Epithelial cell of proximal tubule (primary cell): ENCODE results near the gene TTC28. TPM values are rescaled to one million over a fixed set of nuclear protein-coding genes. Genes with fewer than 3 reads are reported as not detected.

Experiments used
- DNase-seq: peaks from one replicate; pipeline ENCODE4 v3.0.0-alpha.2; 2011; ENCODE audit warnings: low read depth
- H3K4me3 ChIP-seq: 2 replicates; pipeline ENCODE4 v1.5.1; 2011; ENCODE audit warnings: low read depth, mild to moderate bottlenecking, low read length
- total RNA-seq: library from RNA; depleted of rRNA; stranded (reverse); fragments of >200 nt; gene quantifications from 2 replicates; pipeline ENCODE4 v1.2.3, GENCODE V29; 2015
- TF ChIP-seq, protein P1 (sequence below): conservative IDR thresholded peaks from 2 replicates; pipeline ENCODE4 v1.5.1; 2012; ENCODE audit warnings: low read depth, mild to moderate bottlenecking, low read length

Gene TTC28
- total RNA-seq, 1 donor from 2014 or later, result 3.7 TPM

DNA sequence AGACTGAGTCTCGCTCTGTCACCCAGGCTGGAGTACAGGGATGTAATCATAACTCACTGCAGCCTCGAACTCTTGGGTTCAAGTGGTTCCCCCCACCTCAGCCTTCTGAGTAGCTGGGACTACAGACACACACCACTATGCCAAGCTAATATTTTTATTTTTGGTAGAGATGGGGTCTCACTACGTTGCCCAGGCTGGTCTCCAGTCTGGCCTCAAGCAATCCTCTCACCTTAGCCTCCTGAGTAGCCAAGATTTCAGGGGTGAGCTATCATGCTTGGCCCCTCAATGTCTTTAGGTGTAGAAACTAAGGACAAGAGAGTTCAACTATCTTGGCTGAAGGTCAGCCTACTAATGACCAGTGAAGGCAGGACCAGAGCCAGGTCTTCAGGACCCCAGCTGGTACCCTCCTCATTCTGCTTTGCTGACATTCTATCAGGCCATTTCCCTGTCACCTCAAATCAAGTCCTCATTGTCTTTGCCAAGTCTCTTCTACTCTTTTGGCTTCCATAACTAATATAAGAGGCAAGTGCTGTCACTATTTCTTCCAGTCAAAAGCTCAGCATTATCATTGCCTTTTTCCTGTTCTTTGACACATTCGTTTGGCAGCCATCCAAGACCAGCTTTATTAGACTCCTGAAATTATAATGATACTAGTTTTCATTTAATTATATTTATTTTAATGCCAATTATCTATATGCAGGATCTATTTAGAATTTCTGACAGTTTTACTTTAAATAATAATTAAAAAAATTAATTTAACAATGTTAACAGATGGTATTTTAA lies 496.4 kb downstream of the TTC28 start:
- TF ChIP-seq, protein P1, sequence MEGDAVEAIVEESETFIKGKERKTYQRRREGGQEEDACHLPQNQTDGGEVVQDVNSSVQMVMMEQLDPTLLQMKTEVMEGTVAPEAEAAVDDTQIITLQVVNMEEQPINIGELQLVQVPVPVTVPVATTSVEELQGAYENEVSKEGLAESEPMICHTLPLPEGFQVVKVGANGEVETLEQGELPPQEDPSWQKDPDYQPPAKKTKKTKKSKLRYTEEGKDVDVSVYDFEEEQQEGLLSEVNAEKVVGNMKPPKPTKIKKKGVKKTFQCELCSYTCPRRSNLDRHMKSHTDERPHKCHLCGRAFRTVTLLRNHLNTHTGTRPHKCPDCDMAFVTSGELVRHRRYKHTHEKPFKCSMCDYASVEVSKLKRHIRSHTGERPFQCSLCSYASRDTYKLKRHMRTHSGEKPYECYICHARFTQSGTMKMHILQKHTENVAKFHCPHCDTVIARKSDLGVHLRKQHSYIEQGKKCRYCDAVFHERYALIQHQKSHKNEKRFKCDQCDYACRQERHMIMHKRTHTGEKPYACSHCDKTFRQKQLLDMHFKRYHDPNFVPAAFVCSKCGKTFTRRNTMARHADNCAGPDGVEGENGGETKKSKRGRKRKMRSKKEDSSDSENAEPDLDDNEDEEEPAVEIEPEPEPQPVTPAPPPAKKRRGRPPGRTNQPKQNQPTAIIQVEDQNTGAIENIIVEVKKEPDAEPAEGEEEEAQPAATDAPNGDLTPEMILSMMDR, result no peak

DNA sequence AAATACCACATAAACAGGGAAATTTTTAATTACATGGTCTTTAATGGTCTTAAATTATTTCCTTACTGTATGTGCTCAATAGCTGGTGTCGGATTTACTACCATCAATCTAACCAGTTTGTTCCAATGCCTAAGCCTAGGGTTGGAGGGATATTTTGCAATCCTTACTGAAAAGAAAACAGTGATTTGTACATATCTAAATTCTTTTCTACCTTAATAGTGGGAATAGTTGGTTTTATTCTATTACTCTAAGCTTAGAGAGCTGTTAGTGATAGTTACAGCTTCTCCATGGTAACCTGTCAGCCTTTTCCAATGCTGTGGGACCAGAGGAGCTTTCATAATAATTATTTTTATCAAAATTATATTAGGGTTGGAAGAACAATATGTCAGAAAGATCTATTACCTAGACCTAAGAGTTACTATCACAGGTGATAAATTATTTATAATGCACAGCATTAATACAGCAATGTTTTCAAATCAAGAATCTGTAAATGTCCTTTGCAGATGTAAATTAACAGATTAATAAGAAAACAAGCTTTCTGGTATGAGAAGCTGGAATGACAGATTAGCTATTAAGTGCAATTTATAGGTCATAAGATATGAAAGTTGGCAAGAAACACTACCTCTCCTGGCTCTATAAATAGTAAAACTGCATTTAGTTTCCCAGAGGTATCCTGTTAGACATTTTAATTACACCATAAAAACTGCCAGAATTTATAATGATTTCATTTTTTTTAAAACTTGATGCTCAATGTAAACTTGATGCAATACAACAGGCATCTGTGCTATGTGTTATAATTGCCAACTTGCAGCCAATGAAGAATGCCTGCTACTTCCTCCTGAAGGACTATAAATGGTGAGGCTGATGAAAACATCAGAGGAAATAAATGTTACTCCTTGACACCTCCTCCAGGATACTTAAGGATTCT lies 498.6 kb downstream of the TTC28 start:
- TF ChIP-seq, protein P1, result no peak
- DNase-seq, result no peak
- no peak overlapping the region for H3K4me3 ChIP-seq

More for the DNA sequence above, 496.4 kb downstream of the TTC28 start:
- H3K4me3 ChIP-seq, result no peak overlapping the region
- no peak for DNase-seq

- TF ChIP-seq, protein P1, result no peak
- H3K4me3 ChIP-seq, result no peak overlapping the region
- DNase-seq, result no peak
These were observed 500.2 kb downstream of the TTC28 start for GRCh38 chr22:28179392-28179791.

DNA sequence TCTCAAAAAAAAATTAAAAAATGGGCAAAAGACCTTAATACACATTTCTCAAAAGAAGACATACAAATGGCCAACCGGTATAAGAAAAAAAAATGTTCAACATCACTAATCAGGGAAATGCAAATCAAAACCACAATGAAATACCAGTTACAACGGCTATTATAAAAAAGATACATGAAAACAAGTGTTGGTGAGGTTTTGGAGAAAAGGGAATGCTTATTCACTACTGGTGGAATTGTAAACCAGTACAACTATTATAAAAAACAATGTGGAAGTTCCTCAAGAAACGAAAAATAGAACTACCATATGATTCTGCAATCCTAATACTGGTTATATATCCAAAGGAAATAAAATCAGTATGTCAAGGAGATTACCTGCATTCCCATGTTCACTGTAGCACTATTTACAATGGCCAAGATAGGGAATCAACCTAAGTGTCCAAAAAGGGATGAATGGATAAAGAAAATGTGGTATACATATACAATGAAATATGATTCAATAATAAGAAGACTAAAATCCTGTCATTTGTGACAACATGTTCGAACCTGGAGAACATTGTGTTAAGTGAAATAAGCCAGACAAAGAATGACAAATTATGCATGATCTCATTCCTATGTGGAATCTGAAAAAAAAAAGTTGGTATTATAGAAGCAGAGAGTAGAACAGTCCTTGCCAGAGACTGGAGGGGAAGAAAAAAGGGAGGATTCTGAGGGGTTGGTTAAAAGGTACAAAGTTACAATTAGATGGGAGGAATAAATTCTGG lies 503.7 kb downstream of the TTC28 start:
- TF ChIP-seq, protein P1, result no peak
- H3K4me3 ChIP-seq, result no peak overlapping the region
- DNase-seq, result no peak

- no peak for DNase-seq
- H3K4me3 ChIP-seq, result no peak overlapping the region
- TF ChIP-seq, protein P1, result no peak
These were observed 505.1 kb downstream of the TTC28 start for GRCh38 chr22:28174509-28174908.

GRCh38 chr22:28172892-28173670 lies 506.6 kb downstream of the TTC28 start:
- no peak overlapping the region for H3K4me3 ChIP-seq
- TF ChIP-seq, protein P1, result no peak
- no peak for DNase-seq
